Parathyroid adenoma (tissue), 2 donors: ENCODE data around the gene STPG4.
"Not testable (repeated sequence)": the region's sequence is repeated elsewhere in the genome, so short reads cannot be mapped to it uniquely, and the experiment has no call there.

Source experiments
- H2AFZ ChIP-seq: fragments of 300-600 bp; sonication (generic); one replicate; pipeline ENCODE4 v1.7.0; 2017; ENCODE audit warnings: antibody characterized with exemption, mild to moderate bottlenecking
- H3K27ac ChIP-seq: fragments of 300-600 bp; sonication (generic); one replicate; pipeline ENCODE4 v1.7.0; 2017
- H3K27me3 ChIP-seq: fragments of 300-600 bp; sonication (generic); one replicate; pipeline ENCODE4 v1.7.0; 2017; ENCODE audit warnings: low read length; ENCODE audit not compliant: control insufficient read depth, insufficient read depth
- H3K36me3 ChIP-seq: fragments of 300-600 bp; sonication (generic); one replicate; pipeline ENCODE4 v1.7.0; 2017; ENCODE audit warnings: low read length; ENCODE audit not compliant: control insufficient read depth, insufficient read depth
- H3K4me1 ChIP-seq: fragments of 300-600 bp; sonication (generic); one replicate; pipeline ENCODE4 v1.7.0; 2017; ENCODE audit warnings: control low read depth
- H3K4me2 ChIP-seq: fragments of 300-600 bp; sonication (generic); one replicate; pipeline ENCODE4 v1.7.0; 2017; ENCODE audit warnings: low read length
- H3K4me3 ChIP-seq: fragments of 300-600 bp; sonication (generic); one replicate; pipeline ENCODE4 v1.7.0; 2017; ENCODE audit warnings: low read depth, low read length
- H3K79me2 ChIP-seq: fragments of 300-600 bp; sonication (generic); one replicate; pipeline ENCODE4 v1.7.0; 2017; ENCODE audit warnings: control low read depth
- H3K9ac ChIP-seq: fragments of 300-600 bp; sonication (generic); one replicate; pipeline ENCODE4 v1.7.0; 2017; ENCODE audit warnings: mild to moderate bottlenecking
- H3K9me3 ChIP-seq: fragments of 300-600 bp; sonication (generic); one replicate; pipeline ENCODE4 v1.7.0; 2017; ENCODE audit warnings: low read length; ENCODE audit not compliant: control insufficient read depth
- TF ChIP-seq, protein P1 (sequence below): fragments of 300-600 bp; sonication (generic); IDR thresholded peaks from one replicate; pipeline ENCODE4 v1.7.0; 2017; ENCODE audit warnings: antibody characterized with exemption, mild to moderate bottlenecking
- donor health status: primary hyperparathyroidism.

Gene STPG4

DNA sequence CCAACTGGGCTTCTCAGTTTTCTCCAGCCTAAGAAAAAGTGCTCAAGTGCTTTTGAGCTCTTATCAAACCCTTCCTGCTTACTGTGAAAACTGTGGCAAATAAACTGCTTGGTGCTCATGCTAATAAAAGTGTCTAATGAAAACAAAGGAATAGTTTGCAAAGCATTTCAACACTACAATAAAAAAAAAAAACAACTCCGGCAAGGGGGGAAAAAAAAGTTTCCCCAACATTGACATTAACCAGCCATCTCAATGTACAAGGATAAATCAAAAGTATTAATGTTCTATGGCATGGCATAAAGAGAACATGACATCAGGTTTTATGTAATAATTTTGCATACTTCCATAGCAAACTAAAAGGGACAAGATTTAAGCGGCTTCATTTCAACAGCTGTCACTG lies 14.7 kb upstream of the STPG4 start:
- Histone ChIP-seq H3K4me1 (peaks cover 26% of the 10 kb centered on the region), H3K27ac (no peak overlapping the region), H2AFZ (no peak overlapping the region), H3K4me2 (no peak overlapping the region), H3K9ac (no peak overlapping the region), H3K79me2 (peaks cover 50% of the 10 kb centered on the region), H3K27me3 (no peaks in the 10 kb centered on the region), H3K36me3 (no peaks in the 10 kb centered on the region), H3K9me3 (no peaks in the 10 kb centered on the region), H3K4me3 (no peak overlapping the region)
- TF ChIP-seq, protein P1, sequence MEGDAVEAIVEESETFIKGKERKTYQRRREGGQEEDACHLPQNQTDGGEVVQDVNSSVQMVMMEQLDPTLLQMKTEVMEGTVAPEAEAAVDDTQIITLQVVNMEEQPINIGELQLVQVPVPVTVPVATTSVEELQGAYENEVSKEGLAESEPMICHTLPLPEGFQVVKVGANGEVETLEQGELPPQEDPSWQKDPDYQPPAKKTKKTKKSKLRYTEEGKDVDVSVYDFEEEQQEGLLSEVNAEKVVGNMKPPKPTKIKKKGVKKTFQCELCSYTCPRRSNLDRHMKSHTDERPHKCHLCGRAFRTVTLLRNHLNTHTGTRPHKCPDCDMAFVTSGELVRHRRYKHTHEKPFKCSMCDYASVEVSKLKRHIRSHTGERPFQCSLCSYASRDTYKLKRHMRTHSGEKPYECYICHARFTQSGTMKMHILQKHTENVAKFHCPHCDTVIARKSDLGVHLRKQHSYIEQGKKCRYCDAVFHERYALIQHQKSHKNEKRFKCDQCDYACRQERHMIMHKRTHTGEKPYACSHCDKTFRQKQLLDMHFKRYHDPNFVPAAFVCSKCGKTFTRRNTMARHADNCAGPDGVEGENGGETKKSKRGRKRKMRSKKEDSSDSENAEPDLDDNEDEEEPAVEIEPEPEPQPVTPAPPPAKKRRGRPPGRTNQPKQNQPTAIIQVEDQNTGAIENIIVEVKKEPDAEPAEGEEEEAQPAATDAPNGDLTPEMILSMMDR: no peak

DNA sequence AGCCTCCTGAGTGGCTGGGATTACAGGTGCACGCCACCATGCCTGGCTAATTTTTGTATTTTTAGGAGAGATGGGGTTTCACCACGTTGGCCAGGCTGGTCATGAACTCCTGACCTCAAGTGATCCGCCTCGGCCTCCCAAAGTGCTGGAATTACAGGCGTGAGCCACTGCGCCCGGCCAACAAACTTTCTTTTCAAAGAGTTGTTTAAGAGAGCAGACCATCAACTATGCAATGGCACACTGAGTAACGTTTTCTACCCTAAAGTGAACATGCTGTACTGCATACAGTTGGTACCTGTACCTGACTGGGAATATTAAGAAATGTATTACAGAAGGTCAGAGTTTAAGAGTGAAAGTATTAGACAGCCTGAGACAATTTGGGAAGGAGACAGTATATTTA lies 13.8 kb upstream of the STPG4 start:
- H3K36me3 ChIP-seq, H2AFZ ChIP-seq, H3K4me2 ChIP-seq, H3K27ac ChIP-seq, H3K27me3 ChIP-seq, H3K9me3 ChIP-seq, H3K9ac ChIP-seq, H3K4me3 ChIP-seq: not testable (repeated sequence)
- Histone ChIP-seq H3K79me2 (peaks cover 43% of the 10 kb centered on the region), H3K4me1 (peaks cover 26% of the 10 kb centered on the region)

DNA sequence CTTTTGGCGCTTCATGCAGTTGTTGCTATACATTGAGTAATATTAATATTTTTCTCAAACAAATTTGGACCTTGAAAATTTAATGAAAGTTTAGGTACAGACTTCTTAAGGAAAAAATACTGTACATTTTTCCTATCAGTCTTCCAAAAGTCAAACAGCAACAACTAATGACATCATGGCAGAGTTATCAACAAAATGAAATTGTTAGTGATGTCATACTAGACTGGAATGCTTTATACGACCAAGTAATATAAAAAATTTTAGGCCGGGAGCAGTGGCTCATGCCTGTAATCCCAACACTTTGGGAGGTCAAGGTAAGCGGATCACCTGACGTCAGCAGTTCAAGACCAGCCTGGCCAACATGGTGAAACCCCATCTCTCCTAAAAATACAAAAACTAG lies 12.0 kb upstream of the STPG4 start:
- TF ChIP-seq, protein P1: no peak
- Histone ChIP-seq H3K27ac (no peak overlapping the region), H3K27me3 (no peaks in the 10 kb centered on the region), H3K79me2 (peaks cover 41% of the 10 kb centered on the region), H2AFZ (no peak overlapping the region), H3K4me3 (no peak overlapping the region), H3K9ac (no peak overlapping the region), H3K4me2 (no peak overlapping the region), H3K36me3 (no peaks in the 10 kb centered on the region), H3K9me3 (no peaks in the 10 kb centered on the region), H3K4me1 (peaks cover 28% of the 10 kb centered on the region)

DNA sequence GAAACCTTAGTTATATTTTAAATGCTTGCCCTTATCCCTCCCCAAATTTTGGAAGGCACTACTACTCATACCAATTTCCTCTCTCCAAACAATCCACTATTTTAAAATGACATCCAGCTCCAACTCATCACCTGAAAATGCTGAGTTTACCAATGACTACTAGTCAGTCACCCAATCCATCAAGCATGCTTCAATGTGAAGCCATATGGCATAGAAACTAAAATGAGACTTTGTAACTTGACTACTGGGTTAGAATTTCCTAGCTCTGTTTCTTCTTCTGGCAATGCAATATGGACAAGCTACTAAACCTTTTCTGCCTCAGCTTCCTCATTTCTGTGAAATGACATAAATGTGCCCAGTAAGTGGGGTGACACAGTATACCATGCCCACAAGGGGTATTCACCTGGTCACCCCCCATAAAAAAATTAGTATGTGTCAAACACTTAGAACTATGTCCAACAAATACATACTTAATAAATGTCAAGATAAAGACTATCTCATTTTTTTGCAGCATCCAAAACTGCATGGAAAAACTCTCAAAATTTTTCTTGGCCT lies 10.0 kb upstream of the STPG4 start:
- H3K4me1 ChIP-seq: peaks cover 18% of the 10 kb centered on the region

DNA sequence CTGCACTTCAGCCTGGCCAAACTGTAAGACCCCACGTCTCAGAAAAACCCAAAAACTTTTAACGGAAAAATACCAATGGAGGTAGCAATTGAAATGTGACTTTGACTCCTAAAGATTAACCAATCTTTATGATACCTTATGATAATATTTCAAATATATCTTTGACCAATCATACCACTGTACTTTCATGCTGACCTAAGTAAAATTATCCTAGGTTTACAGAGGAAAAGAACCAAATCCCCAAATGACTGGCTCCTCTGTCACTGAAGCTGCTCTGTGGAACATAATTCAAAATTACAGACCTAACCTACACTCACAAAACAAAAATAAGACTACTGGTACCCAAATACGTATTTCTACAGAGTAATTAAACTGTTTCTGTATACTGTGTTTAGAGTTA lies 7.7 kb upstream of the STPG4 start:
- peaks cover 27% of the 10 kb centered on the region for H3K79me2 ChIP-seq
- no peak overlapping the region for H3K4me2 ChIP-seq
- H3K9me3 ChIP-seq: no peaks in the 10 kb centered on the region
- no peak overlapping the region for H3K27ac ChIP-seq
- H3K36me3 ChIP-seq: no peaks in the 10 kb centered on the region
- peaks cover 18% of the 10 kb centered on the region for H3K4me1 ChIP-seq
- no peak overlapping the region for H2AFZ ChIP-seq
- no peaks in the 10 kb centered on the region for H3K27me3 ChIP-seq
- no peak overlapping the region for H3K9ac ChIP-seq
- H3K4me3 ChIP-seq: no peak overlapping the region
- TF ChIP-seq, protein P1: no peak

More for the DNA sequence above, 10.0 kb upstream of the STPG4 start:
- Histone ChIP-seq H2AFZ (no peak overlapping the region), H3K36me3 (no peaks in the 10 kb centered on the region), H3K79me2 (peaks cover 35% of the 10 kb centered on the region), H3K4me3 (no peak overlapping the region), H3K27me3 (no peaks in the 10 kb centered on the region), H3K9me3 (no peaks in the 10 kb centered on the region), H3K27ac (no peak overlapping the region), H3K4me2 (no peak overlapping the region), H3K9ac (no peak overlapping the region)
- TF ChIP-seq, protein P1: no peak
